GM12873 (cell line): Measurements from ENCODE around the gene DNAJC11.

Experiments used
- CTCF ChIP-seq: IDR thresholded peaks from 2 replicates; pipeline ENCODE4 v1.5.1; 2012; ENCODE audit warnings: low read depth, mild to moderate bottlenecking, moderate library complexity, low read length, control low read depth; ENCODE audit not compliant: insufficient read depth; ENCODE audit errors: missing control alignments

The DNAJC11 gene

GRCh38 chr1:6603238-6603914 lies 98.2 kb downstream of the DNAJC11 start:
- TF ChIP-seq CTCF = no peak

- TF ChIP-seq CTCF = no peak
These were observed 98.9 kb downstream of the DNAJC11 start, which contains the start of gene KLHL21 for GRCh38 chr1:6602669-6603237. KLHL21 (minus strand) TSS chr1:6602869; CDS start chr1:6602817, 52 bp downstream.

- no peak for TF ChIP-seq CTCF
These were observed 99.5 kb downstream of the DNAJC11 start for GRCh38 chr1:6601923-6602668.

GRCh38 chr1:6601049-6601922 lies 100.3 kb downstream of the DNAJC11 start:
- TF ChIP-seq CTCF = no peak

- no peak for TF ChIP-seq CTCF
These were observed 101.1 kb downstream of the DNAJC11 start for GRCh38 chr1:6600410-6601048.

- TF ChIP-seq CTCF = no peak
These were observed 102.3 kb downstream of the DNAJC11 start for GRCh38 chr1:6599141-6599975.
